NT2/D1 (cell line): Measurements from ENCODE around the gene MDGA2.
"Not testable (repeated sequence)": the region's sequence is repeated elsewhere in the genome, so short reads cannot be mapped to it uniquely, and the experiment has no call there.

Experiments used
- DNase-seq: peaks from one replicate; pipeline ENCODE4 v3.0.0-alpha.2; 2011; ENCODE audit warnings: low read depth, low spot score
- H3K27me3 ChIP-seq: 2 replicates; pipeline ENCODE4 v1.6.0; 2011; ENCODE audit warnings: mild to moderate bottlenecking; ENCODE audit not compliant: insufficient read length, insufficient read depth
- H3K36me3 ChIP-seq: 2 replicates; pipeline ENCODE4 v1.6.1; 2011; ENCODE audit warnings: mild to moderate bottlenecking, low read length, mixed read lengths; ENCODE audit not compliant: insufficient read depth, insufficient read length
- H3K4me1 ChIP-seq: 2 replicates; pipeline ENCODE4 v1.5.1; 2011; ENCODE audit not compliant: insufficient read depth, insufficient read length
- H3K4me3 ChIP-seq: 2 replicates; pipeline ENCODE4 v1.5.1; 2011; ENCODE audit warnings: low read depth; ENCODE audit not compliant: insufficient read length
- H3K9ac ChIP-seq: 2 replicates; pipeline ENCODE4 v1.6.0; 2011; ENCODE audit warnings: low read depth; ENCODE audit not compliant: insufficient read length
- H3K9me3 ChIP-seq: 2 replicates; pipeline ENCODE4 v1.5.1; 2011; ENCODE audit warnings: mild to moderate bottlenecking, low read length; ENCODE audit not compliant: insufficient read depth
- SUZ12 ChIP-seq: IDR thresholded peaks from 2 replicates; pipeline ENCODE4 v1.6.1; 2011; ENCODE audit not compliant: insufficient read length, insufficient read depth; ENCODE audit errors: extremely low read depth
- YY1 ChIP-seq: IDR thresholded peaks from 2 replicates; pipeline ENCODE4 v1.6.1; 2011; ENCODE audit not compliant: insufficient read length, insufficient read depth
- ZNF274 ChIP-seq: IDR thresholded peaks from 2 replicates; pipeline ENCODE4 v1.6.1; 2011; ENCODE audit warnings: mild to moderate bottlenecking, low read depth, low read length

The MDGA2 gene

DNA sequence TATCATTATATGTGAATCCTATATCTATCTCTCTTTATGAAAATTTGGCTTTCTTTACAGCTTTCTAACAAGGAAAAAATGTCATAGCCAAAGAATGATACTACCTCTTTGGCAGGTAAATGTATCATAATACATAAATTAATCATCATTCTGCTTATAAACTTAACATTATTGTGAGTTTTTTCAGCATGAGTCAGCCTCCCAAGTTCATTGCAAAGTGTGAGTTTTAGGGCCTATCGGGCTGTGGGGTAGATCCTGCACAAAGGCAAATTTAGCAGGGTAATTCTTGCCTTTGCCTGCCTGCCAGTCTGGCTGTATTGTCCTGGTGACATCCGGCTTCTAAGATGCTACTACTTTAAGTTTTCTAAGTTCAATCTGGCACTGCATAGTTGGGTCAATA lies 412.6 kb downstream of the MDGA2 start:
- TF ChIP-seq YY1 (no peak), ZNF274 (no peak), SUZ12 (no peak)
- no peak for DNase-seq
- H3K9ac ChIP-seq, result no peak overlapping the region
- no peak overlapping the region for H3K4me3 ChIP-seq
- H3K4me1 ChIP-seq, result no peaks in the 10 kb centered on the region
- no peaks in the 10 kb centered on the region for H3K27me3 ChIP-seq
- no peaks in the 10 kb centered on the region for H3K9me3 ChIP-seq
- H3K36me3 ChIP-seq, result no peaks in the 10 kb centered on the region

DNA sequence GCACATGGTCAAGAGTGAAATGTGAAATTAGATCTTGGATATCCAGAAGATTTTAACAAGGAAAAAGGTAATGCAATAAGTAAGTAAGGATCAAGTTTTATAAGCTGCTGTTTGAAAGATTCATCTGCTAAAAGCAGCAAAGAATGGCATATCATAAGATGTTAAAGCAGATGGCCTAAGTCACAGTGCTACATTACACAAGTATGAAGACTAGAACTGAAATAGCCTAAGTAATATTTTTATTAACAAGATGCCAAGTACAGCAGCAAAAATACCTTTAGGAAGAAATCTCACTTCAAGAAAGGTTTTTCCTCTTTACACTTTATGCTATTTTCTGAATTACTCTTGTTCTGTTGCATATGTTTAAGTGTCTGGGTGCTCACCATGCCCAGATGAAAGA lies 414.1 kb downstream of the MDGA2 start:
- no peak overlapping the region for H3K4me3 ChIP-seq
- H3K9me3 ChIP-seq, result no peaks in the 10 kb centered on the region
- no peak for DNase-seq
- no peaks in the 10 kb centered on the region for H3K27me3 ChIP-seq
- TF ChIP-seq YY1 (no peak), ZNF274 (no peak), SUZ12 (no peak)
- no peak overlapping the region for H3K9ac ChIP-seq
- H3K4me1 ChIP-seq, result no peaks in the 10 kb centered on the region
- no peaks in the 10 kb centered on the region for H3K36me3 ChIP-seq

DNA sequence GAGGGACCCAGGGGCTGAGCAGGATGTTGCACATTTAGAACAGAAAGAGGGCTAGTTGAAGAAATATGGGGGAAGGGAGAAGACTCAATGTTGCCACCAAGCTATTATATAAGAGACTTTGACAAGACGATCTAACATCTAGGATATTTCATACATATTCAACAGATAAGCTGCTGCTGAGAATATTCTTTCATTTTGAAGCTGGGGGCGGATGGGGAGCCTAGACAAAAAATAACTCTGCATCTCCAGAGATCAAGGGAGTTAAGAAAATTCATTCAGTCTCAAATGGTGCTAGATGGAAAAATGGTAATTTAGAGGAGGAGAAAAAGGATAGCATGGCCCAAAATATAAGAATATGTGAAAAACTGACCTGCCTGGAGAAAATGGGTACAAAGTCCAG lies 415.6 kb downstream of the MDGA2 start:
- Histone ChIP-seq H3K4me3 (no peak overlapping the region), H3K9ac (no peak overlapping the region), H3K9me3 (no peaks in the 10 kb centered on the region), H3K4me1 (no peaks in the 10 kb centered on the region), H3K36me3 (no peaks in the 10 kb centered on the region), H3K27me3 (no peaks in the 10 kb centered on the region)
- no peak for TF ChIP-seq SUZ12
- no peak for TF ChIP-seq YY1
- TF ChIP-seq ZNF274, result no peak
- DNase-seq, result no peak

DNA sequence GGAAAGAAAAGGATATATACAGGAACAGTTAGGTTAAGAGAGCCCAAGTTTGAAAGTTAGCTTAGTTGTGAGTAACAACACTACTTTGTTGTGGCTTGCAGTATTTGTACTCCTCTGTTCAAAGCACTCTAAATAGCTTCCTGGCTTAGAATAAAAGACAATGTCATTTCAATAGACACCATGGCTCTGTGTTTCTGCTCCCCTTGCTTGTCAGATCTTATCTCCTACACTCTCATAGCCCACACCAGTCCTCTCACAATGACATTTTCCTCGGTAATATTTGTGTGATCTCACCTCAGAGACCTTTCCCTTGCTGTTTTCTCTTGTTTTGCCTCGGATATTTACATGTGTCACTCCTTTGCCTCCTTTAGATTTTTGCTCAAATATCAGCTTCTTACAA lies 418.4 kb downstream of the MDGA2 start:
- Histone ChIP-seq H3K9me3 (no peaks in the 10 kb centered on the region; the same call in 1 of the 2 replicates), H3K4me1 (no peaks in the 10 kb centered on the region), H3K27me3 (no peaks in the 10 kb centered on the region), H3K9ac (no peak overlapping the region), H3K36me3 (no peaks in the 10 kb centered on the region), H3K4me3 (no peak overlapping the region)
- DNase-seq, result no peak
- TF ChIP-seq YY1 (no peak), ZNF274 (no peak), SUZ12 (no peak)

DNA sequence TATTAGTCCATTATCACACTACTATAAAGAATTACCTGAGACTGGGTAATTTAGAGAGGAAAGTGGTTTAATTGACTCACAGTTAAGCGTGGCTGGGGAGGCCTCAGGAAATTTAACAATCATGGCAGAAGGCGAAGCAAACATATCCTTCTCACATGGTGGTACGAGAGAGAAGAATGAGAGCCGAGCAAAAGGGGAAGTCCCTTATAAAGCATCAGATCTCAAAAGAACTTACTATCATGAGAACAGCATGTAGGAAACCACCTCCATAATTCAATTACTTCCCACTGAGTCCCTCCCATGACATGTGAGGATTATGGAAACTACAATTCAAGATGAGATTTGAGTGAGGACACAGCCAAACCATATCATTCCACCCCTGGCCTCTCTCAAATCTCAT lies 422.6 kb downstream of the MDGA2 start:
- Histone ChIP-seq H3K9me3 (no peaks in the 10 kb centered on the region; the same call in 1 of the 2 replicates), H3K9ac (no peak overlapping the region), H3K4me3 (no peak overlapping the region), H3K36me3 (no peaks in the 10 kb centered on the region), H3K4me1 (no peaks in the 10 kb centered on the region), H3K27me3 (no peaks in the 10 kb centered on the region)
- TF ChIP-seq ZNF274 (no peak), YY1 (no peak), SUZ12 (no peak)
- DNase-seq, result no peak

DNA sequence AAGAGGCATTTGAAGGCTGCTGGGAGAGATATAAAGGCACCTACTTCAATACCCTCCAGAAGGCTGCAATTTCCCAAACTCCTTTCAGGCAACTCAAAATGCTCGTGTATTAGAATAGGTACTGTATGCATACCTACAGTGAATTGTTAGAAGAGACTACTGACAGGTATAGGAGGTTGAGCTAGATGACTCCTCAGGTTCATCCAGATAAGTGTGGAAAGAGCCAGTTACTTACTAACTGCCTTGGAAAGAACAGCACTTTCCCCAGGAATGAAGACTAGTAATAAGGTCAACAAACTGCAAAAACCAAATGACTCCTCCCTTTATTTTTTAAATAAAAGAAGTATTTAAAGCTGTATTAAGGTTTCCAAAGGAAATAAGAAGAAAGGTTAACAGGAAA lies 429.0 kb downstream of the MDGA2 start:
- TF ChIP-seq YY1 (no peak), ZNF274 (no peak), SUZ12 (no peak)

DNA sequence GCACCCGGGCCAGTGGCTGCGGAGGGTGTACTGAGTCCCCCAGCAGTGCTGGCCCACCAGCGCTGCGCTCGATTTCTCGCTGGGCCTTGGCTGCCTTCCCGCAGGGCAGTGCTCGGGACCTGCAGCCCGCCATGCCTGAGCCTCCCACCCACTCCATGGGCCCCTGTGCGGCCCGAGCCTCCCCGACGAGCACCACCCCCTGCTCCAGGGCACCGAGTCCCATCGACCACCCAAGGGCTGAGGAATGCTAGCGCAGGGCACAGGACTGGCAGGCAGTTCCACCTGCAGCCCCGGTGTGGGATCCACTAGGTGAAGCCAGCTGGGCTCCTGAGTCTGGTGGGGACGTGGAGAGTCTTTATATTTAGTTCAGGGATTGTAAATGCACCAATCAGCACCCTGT lies 432.8 kb downstream of the MDGA2 start:
- not testable (repeated sequence) for H3K27me3 ChIP-seq, H3K9me3 ChIP-seq, DNase-seq, H3K4me1 ChIP-seq, H3K9ac ChIP-seq, H3K4me3 ChIP-seq, H3K36me3 ChIP-seq

More for the DNA sequence above, 429.0 kb downstream of the MDGA2 start:
- DNase-seq, result no peak
- H3K4me3 ChIP-seq, result no peak overlapping the region
- H3K36me3 ChIP-seq, result no peaks in the 10 kb centered on the region
- no peaks in the 10 kb centered on the region for H3K4me1 ChIP-seq
- H3K9me3 ChIP-seq, result no peaks in the 10 kb centered on the region
- H3K27me3 ChIP-seq, result no peaks in the 10 kb centered on the region
- no peak overlapping the region for H3K9ac ChIP-seq

DNA sequence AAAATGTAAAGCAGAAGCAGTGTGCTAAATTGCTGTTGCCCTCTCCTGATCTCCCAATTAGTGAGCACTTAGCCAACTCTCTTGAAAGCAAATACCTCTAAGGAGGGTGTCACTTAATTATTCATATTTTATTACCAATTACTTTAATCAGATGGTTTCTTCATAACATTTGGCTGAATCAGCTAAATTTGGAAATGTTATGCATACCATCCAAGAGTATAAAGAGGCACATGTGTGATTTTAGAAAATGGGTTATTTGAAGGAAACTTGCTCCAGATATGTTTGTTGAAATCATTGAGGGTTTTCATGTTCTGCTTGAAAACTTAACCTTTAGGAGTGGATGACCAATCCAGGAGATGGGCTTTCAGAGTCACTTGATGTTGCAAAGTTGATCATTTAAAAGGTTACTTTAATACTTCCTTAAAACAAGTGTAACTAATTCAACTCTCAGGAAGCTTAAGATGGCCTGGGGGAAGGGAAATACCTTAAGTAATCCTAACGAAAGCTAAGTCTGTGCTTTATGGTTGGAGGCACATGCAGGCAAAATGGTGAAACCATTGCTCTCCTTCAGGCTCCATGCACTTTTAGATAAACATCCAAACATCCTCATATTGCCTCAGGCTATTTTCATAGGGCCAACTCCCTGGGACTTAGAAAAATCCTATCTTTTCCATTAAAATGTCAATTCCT lies 434.5 kb downstream of the MDGA2 start:
- Histone ChIP-seq H3K9me3 (no peaks in the 10 kb centered on the region), H3K27me3 (no peaks in the 10 kb centered on the region), H3K4me1 (no peaks in the 10 kb centered on the region), H3K4me3 (no peak overlapping the region), H3K9ac (no peak overlapping the region), H3K36me3 (no peaks in the 10 kb centered on the region)
- no peak for DNase-seq
- TF ChIP-seq ZNF274 (no peak), YY1 (no peak), SUZ12 (no peak)
